ENCODE measurements around the gene SENP1. TPM values are rescaled to one million over a fixed set of nuclear protein-coding genes. Genes with fewer than 3 reads are reported as not detected.

SENP1 gene
- total RNA-seq, 1 experiment from 2014 or later = 41.6 TPM

DNA sequence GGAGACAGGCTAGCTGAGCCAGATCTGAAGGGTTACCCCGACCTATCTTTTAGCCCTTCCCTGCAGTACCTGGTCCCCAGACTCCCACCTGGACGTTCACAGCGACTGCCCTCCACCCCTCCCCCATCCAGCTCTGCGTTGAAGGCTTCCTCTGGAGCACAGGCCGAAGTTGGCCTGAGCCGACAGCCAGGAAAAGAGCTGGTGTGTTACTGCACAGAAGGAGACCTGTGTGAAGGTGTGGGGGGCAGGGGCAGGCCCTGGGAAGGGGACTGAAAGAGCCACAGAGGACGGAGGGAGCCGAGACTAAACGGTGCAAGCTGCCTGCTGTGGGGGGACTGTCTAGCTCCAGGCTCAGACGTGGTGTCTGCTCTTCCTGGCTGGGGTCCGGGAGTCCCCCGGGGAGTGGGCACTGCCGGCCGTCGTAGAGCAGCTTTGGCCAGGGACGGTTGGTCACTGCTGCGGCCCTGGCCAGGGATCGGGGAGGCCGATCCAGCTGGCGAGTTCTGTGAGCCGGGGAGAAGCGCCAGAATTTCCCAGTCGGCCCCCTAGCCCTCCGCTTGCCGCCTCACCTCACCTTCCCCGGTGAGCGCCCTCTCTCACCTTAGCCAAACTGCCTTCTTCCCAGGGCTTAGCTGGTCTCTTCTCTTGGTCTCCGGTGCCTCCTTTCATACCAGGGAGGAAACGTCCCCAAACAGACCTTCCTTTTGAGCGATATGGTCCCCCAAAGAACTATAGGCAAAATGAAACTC is 100.7 kb downstream of the SENP1 start:
- CTCF ChIA-PET = no interaction called here

DNA sequence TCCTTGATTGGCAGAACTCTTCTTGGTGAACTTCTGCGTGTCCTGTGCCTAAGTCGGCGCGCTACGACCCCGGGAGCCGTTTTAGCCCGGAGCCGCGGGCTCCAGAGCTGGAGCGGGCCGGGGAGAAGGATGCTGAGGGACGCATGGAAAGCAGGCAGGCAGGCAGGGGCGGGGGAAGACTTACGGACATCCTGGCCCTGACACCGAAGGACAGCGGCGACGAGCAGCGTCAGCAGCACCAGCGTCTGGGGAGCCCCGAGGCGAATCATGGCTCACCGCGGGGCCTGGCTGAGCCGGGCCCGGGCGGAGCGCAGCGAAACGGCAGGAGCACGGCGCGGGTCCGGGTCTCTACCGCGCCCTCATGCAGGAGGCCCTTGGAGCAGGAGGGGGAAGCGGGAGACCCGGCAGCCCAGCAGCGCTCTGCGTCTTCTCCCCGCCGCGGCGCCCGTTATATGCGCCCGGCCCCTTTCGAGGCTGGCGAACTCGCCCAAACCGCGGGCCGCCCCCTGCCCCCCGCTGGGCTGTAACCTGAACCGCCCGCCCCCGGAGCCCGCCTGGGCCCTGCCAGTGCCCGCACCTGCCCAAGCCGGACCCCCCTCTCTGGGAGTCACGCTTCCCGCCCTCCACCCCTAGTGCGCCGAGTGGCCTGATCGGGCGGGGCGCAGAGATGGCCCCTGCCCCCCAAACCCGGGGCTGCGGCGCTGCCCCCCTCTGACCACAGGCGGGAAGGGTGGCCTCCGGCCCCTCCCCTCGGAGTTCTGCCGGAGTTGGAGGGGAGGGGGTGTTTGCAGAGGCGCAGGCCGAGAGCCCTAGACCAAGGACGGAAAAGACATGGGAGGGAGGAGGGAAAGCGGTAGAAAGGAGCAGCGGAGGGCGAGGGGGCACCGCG is 101.6 kb downstream of the SENP1 start, which contains the start of gene COL2A1:
COL2A1 (minus strand) TSS at position 424 of the 889 bp plus-strand sequence; CDS start at position 269, 155 bp downstream.
- no peaks in the 10 kb centered on the region for H3K9me3 ChIP-seq (ENCODE audit: low read depth, low read length, poor library complexity, severe bottlenecking)
- ChIA-PET CTCF (interaction anchor here (0.5 kb wide), 1 partner anchor 556 kb away, joined by 7 read pairs; no protein-coding TSS in a partner anchor), POLR2A (ENCODE audit: low non-redundant PET) (no interaction called here)
- H3K4me3 ChIP-seq (ENCODE audit: low read depth, low read length, poor library complexity, severe bottlenecking) = peak within 1 kb of the TSS; percentile 38
- DNase-seq (ENCODE audit: low spot score) = peak; percentile 47
- intact Hi-C loops (cut with micrococcal nuclease; ENCODE audit: unreplicated experiment) = loop anchor here (10.0 kb wide), 1 partner anchor 181 kb away; the partner anchor contains the start of gene CCDC184
- no peak within 1 kb of the TSS for H3K27ac ChIP-seq (ENCODE audit: low read depth, low read length, poor library complexity, severe bottlenecking)
- H3K4me1 ChIP-seq (ENCODE audit: insufficient read depth, low read length, poor library complexity, severe bottlenecking) = peaks cover 26% of the 10 kb centered on the region
- peaks cover 75% of the 10 kb centered on the region for H3K27me3 ChIP-seq (replicated peaks; ENCODE audit: insufficient read depth, low read depth, low read length, poor library complexity)
- no peaks in the 10 kb centered on the region for H3K36me3 ChIP-seq (ENCODE audit: insufficient read depth, low read length, poor library complexity, severe bottlenecking)
- BruUV-seq (replicated peaks) = no TSS peak
- TF ChIP-seq EZH2 (IDR thresholded peaks at IDR 0.05; ENCODE audit: borderline replicate concordance, low read depth, low read length, poor library complexity, severe bottlenecking) = peak; percentile 63
- TF ChIP-seq, protein P1, sequence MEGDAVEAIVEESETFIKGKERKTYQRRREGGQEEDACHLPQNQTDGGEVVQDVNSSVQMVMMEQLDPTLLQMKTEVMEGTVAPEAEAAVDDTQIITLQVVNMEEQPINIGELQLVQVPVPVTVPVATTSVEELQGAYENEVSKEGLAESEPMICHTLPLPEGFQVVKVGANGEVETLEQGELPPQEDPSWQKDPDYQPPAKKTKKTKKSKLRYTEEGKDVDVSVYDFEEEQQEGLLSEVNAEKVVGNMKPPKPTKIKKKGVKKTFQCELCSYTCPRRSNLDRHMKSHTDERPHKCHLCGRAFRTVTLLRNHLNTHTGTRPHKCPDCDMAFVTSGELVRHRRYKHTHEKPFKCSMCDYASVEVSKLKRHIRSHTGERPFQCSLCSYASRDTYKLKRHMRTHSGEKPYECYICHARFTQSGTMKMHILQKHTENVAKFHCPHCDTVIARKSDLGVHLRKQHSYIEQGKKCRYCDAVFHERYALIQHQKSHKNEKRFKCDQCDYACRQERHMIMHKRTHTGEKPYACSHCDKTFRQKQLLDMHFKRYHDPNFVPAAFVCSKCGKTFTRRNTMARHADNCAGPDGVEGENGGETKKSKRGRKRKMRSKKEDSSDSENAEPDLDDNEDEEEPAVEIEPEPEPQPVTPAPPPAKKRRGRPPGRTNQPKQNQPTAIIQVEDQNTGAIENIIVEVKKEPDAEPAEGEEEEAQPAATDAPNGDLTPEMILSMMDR (conservative IDR thresholded peaks at IDR 0.05; ENCODE audit: low read depth, low read length) = no peak

More for the DNA sequence above, 100.7 kb downstream of the SENP1 start:
- peaks cover 26% of the 10 kb centered on the region for H3K4me1 ChIP-seq (ENCODE audit: insufficient read depth, low read length, poor library complexity, severe bottlenecking)
- peaks cover 76% of the 10 kb centered on the region for H3K27me3 ChIP-seq (replicated peaks; ENCODE audit: insufficient read depth, low read depth, low read length, poor library complexity)
- no TSS peak for BruUV-seq (replicated peaks)
- TF ChIP-seq, protein P1 (conservative IDR thresholded peaks at IDR 0.05; ENCODE audit: low read depth, low read length) = no peak
- TF ChIP-seq EZH2 (IDR thresholded peaks at IDR 0.05; ENCODE audit: borderline replicate concordance, low read depth, low read length, poor library complexity, severe bottlenecking) = no peak
- POLR2A ChIA-PET (ENCODE audit: low non-redundant PET) = no interaction called here
- no peak for DNase-seq (ENCODE audit: low spot score)
- no peaks in the 10 kb centered on the region for H3K9me3 ChIP-seq (ENCODE audit: low read depth, low read length, poor library complexity, severe bottlenecking)
- no peak overlapping the region for H3K27ac ChIP-seq (ENCODE audit: low read depth, low read length, poor library complexity, severe bottlenecking)
- no peaks in the 10 kb centered on the region for H3K36me3 ChIP-seq (ENCODE audit: insufficient read depth, low read length, poor library complexity, severe bottlenecking)
- intact Hi-C loops (cut with micrococcal nuclease; ENCODE audit: unreplicated experiment) = loop anchor here (10.0 kb wide), 1 partner anchor 180 kb away; the partner anchor contains the start of gene CCDC184
- no peak overlapping the region for H3K4me3 ChIP-seq (ENCODE audit: low read depth, low read length, poor library complexity, severe bottlenecking)

DNA sequence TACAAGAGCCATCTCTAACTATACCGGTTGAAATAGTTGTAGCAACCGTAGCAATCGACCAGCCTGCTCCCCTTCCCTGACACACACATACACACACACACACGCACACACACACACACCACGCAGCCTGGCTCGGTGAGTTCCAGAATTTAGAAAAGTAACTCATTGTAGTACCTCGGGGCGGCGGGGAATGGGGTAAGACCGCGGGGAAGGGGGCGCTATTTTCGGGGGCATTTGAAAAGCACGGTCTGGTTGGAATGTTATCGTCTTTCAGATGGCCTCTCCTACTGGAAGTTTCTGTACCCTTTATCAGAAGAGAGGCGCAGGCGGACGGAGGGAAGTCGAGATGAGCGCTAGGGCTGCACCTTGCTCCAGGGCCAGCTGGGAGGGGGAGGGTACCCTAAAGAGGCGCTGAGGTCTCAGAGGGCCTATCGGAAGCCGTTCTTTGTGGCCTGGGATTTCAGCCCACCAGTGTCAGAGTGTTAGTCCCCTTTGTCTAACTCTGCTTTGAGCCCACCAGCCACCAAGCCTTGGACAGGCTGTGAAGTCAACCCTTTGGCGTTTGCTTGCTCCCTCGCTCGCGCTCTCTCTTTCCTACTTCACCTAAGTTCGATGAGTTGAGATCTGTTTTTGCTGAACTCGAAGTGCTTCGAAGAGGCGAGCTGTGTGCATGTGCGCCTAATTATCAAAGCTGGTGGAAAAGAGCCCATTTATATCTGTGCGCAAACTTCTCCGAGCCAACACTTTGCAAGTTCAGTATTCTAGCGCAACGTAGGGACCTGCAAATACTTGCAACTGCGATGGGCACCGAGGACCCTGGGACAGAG is 102.4 kb downstream of the SENP1 start:
- ChIA-PET POLR2A (ENCODE audit: low non-redundant PET) (no interaction called here), CTCF (interaction anchor here (0.5 kb wide), 1 partner anchor 557 kb away, joined by 7 read pairs; no protein-coding TSS in a partner anchor)
- no peak overlapping the region for H3K27ac ChIP-seq (ENCODE audit: low read depth, low read length, poor library complexity, severe bottlenecking)
- H3K27me3 ChIP-seq (replicated peaks; ENCODE audit: insufficient read depth, low read depth, low read length, poor library complexity) = peaks cover 71% of the 10 kb centered on the region
- intact Hi-C loops (cut with micrococcal nuclease; ENCODE audit: unreplicated experiment) = loop anchor here (10.0 kb wide), 1 partner anchor 181 kb away; the partner anchor contains the start of gene CCDC184
- H3K36me3 ChIP-seq (ENCODE audit: insufficient read depth, low read length, poor library complexity, severe bottlenecking) = no peaks in the 10 kb centered on the region
- TF ChIP-seq, protein P1 (conservative IDR thresholded peaks at IDR 0.05; ENCODE audit: low read depth, low read length) = 0 out of 2 replicates have a peak, but pooled peaks have one; percentile 27
- no peak for TF ChIP-seq EZH2 (IDR thresholded peaks at IDR 0.05; ENCODE audit: borderline replicate concordance, low read depth, low read length, poor library complexity, severe bottlenecking)
- peaks cover 26% of the 10 kb centered on the region for H3K4me1 ChIP-seq (ENCODE audit: insufficient read depth, low read length, poor library complexity, severe bottlenecking)
- no TSS peak for BruUV-seq (replicated peaks)
- peak; percentile 29 for DNase-seq (ENCODE audit: low spot score)
- no peaks in the 10 kb centered on the region for H3K9me3 ChIP-seq (ENCODE audit: low read depth, low read length, poor library complexity, severe bottlenecking)
- H3K4me3 ChIP-seq (ENCODE audit: low read depth, low read length, poor library complexity, severe bottlenecking) = peak overlapping the region; percentile 38
